Mesenchymal stem cell (in vitro differentiated cells and primary cell): ENCODE data around the gene UNK.

Experiments
- DNase-seq: peaks from one replicate; pipeline ENCODE4 v3.0.0-alpha.2; 2013
- H2AFZ ChIP-seq: one replicate; pipeline ENCODE4 v1.6.1; 2013; ENCODE audit warnings: low read depth, mild to moderate bottlenecking, control low read depth, inconsistent platforms, low read length, moderate library complexity
- H2AK5ac ChIP-seq: 2 replicates; pipeline ENCODE4 v1.6.1; 2013; ENCODE audit warnings: low read length, moderate library complexity, mild to moderate bottlenecking, inconsistent platforms; ENCODE audit not compliant: severe bottlenecking
- H2BK120ac ChIP-seq: one replicate; pipeline ENCODE4 v1.6.1; 2013; ENCODE audit warnings: low read depth, mild to moderate bottlenecking, inconsistent platforms, low read length, moderate library complexity
- H2BK12ac ChIP-seq, 2 experiments: one replicate each; pipeline ENCODE4 v1.6.1; 2013; ENCODE audit warnings: inconsistent platforms in 2 of 2, low read length in 2 of 2, mild to moderate bottlenecking in 2 of 2, moderate library complexity in 2 of 2, control low read depth in 1 of 2
- H2BK15ac ChIP-seq: one replicate; pipeline ENCODE4 v1.6.1; 2013; ENCODE audit warnings: mild to moderate bottlenecking, low read depth, inconsistent platforms; ENCODE audit not compliant: poor library complexity, severe bottlenecking
- H2BK5ac ChIP-seq: 2 replicates; pipeline ENCODE4 v1.6.1; 2013; ENCODE audit warnings: low read depth, mild to moderate bottlenecking, low read length, control low read depth, inconsistent platforms; ENCODE audit not compliant: poor library complexity, severe bottlenecking
- H3K14ac ChIP-seq, 2 experiments: one replicate each; pipeline ENCODE4 v1.6.1; 2013; ENCODE audit warnings: inconsistent platforms in 2 of 2, low read length in 2 of 2, control low read depth in 1 of 2, mild to moderate bottlenecking in 1 of 2, moderate library complexity in 1 of 2
- H3K18ac ChIP-seq, 2 experiments: one replicate each; pipeline ENCODE4 v1.6.1; 2013; ENCODE audit warnings: inconsistent platforms in 2 of 2, low read length in 2 of 2, control low read depth in 1 of 2, low read depth in 1 of 2, mild to moderate bottlenecking in 1 of 2
- H3K23ac ChIP-seq, 2 experiments: one replicate each; pipeline ENCODE4 v1.6.1; 2013; ENCODE audit warnings: inconsistent platforms in 2 of 2, low read length in 2 of 2, mild to moderate bottlenecking in 2 of 2, moderate library complexity in 2 of 2, control low read depth in 1 of 2
- H3K27ac ChIP-seq: 2 replicates; pipeline ENCODE4 v1.5.1; 2013; ENCODE audit warnings: mild to moderate bottlenecking, moderate library complexity, low read length, control low read depth, inconsistent platforms; ENCODE audit not compliant: poor library complexity, severe bottlenecking
- H3K27me3 ChIP-seq, 2 experiments: 2 replicates each; pipeline versions ENCODE4 v1.6.1 to v1.7.0; 2013; ENCODE audit warnings: low read length in 2 of 2, mild to moderate bottlenecking in 2 of 2, moderate library complexity in 2 of 2, control low read depth in 1 of 2, inconsistent platforms in 1 of 2; ENCODE audit not compliant: control insufficient read depth in 1 of 2, insufficient read depth in 1 of 2
- H3K36me3 ChIP-seq, 2 experiments: 2 replicates each; pipeline versions ENCODE4 v1.6.1 to v1.7.0; 2013; ENCODE audit warnings: low read length in 2 of 2, control low read depth in 1 of 2, inconsistent platforms in 1 of 2, low read depth in 1 of 2, mild to moderate bottlenecking in 1 of 2; ENCODE audit not compliant: insufficient read depth in 2 of 2, control insufficient read depth in 1 of 2
- H3K4ac ChIP-seq, 2 experiments: one replicate each; pipeline ENCODE4 v1.6.1; 2013; ENCODE audit warnings: inconsistent platforms in 2 of 2, low read length in 2 of 2, mild to moderate bottlenecking in 2 of 2, moderate library complexity in 2 of 2, control low read depth in 1 of 2, low read depth in 1 of 2
- H3K4me1 ChIP-seq: 2 replicates; pipeline ENCODE4 v1.6.1; 2013; ENCODE audit warnings: low read depth, low read length, control low read depth; ENCODE audit not compliant: control insufficient read depth, insufficient read depth
- H3K4me2 ChIP-seq: 2 replicates; pipeline ENCODE4 v1.6.1; 2013; ENCODE audit warnings: low read length, mild to moderate bottlenecking, inconsistent platforms; ENCODE audit not compliant: poor library complexity, severe bottlenecking
- H3K4me3 ChIP-seq, 2 experiments: 2 replicates each; pipeline versions ENCODE4 v1.5.1 to v1.7.0; 2013; ENCODE audit warnings: low read length in 2 of 2, mild to moderate bottlenecking in 2 of 2, control low read depth in 1 of 2, low read depth in 1 of 2; ENCODE audit not compliant: insufficient read depth in 1 of 2
- H3K79me1 ChIP-seq: replicated peaks from 2 replicates; pipeline ENCODE4 v1.6.1; 2013; ENCODE audit warnings: mild to moderate bottlenecking, control low read depth, low read length, inconsistent platforms; ENCODE audit not compliant: poor library complexity, severe bottlenecking
- H3K9ac ChIP-seq: 2 replicates; pipeline ENCODE4 v1.7.0; 2013; ENCODE audit warnings: mild to moderate bottlenecking, low read length, moderate library complexity
- H3K9me3 ChIP-seq: 2 replicates; pipeline ENCODE4 v1.7.0; 2013; ENCODE audit warnings: mild to moderate bottlenecking, low read length; ENCODE audit not compliant: control insufficient read depth
- H4K8ac ChIP-seq: one replicate; pipeline ENCODE4 v1.6.1; 2013; ENCODE audit warnings: inconsistent platforms, mild to moderate bottlenecking, low read length, moderate library complexity
- H4K91ac ChIP-seq: one replicate; pipeline ENCODE4 v1.6.1; 2013; ENCODE audit warnings: mild to moderate bottlenecking, low read length, inconsistent platforms
- WGBS: methylation state at CpG from one replicate; pipeline ENCODE4 v1.1.7; 2013; ENCODE audit warnings: mixed read lengths; 5-methylcytosine and 5-hydroxymethylcytosine counted together

UNK gene

DNA sequence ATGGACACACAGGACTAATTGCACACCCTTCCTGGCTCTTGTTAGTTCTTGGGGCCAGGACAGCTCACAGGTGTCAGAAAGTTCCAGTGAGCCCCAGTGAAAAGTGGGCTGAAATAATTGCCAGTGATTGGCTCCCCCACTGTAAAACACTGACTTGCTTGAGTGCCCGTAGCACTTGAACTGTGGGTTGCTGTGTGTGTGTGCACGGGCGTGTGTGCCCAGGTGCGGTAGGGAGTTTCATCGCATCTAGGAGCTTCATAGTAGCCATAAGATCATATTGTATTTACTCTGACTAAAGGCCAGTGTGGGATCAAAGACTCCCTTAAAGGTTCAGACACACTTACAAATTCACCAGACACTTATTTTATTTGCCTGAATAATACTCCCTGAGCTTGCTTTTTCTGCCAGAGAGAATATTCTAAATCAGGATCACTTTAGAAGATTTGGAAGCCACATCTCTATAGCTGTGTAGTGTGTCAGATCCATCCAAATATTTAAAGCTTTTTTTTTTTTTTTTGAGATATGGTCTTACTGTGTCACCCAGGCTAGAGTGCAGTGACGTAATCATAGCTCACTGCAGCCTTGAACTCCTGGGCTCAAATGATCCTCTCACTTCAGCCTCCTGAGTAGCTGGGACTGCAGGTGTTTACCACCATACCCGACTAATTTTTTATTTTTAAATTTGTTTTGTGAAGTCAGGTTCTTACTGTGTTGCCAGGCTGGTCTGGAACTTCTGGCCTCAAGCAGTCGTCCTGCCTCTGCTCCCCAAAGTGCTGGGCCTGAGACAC, 11.4 kb downstream of the UNK start:
- Histone ChIP-seq H3K23ac (no peak overlapping the region), H2BK120ac (no peak overlapping the region), H4K91ac (no peak overlapping the region)

DNA sequence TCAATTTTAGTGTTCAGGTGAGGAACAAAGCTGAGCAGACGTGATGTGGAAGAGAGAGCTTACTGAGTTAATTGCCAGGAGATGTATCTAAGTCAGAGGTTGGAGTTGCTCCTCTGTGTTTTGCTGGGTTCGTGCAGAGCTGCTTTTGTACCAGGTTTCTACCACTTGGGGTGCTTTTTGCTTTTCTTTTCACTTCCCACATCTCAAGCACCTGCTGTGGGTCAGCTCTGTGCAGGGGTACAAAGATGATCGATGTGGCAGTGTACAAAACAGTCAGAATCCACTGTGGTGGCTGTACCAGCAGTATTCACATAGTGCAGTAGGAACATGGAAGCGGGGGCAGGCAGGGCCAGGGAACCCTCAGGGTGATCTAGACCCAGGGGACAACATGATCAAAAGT, 14.8 kb downstream of the UNK start:
- Histone ChIP-seq H3K9ac (no peak overlapping the region), H3K4me2 (no peak overlapping the region), H4K91ac (no peak overlapping the region), H2BK120ac (no peak overlapping the region), H3K36me3 (peaks cover 35 to 59% of the 10 kb centered on the region in 2 experiments), H3K4me3 (no peak overlapping the region), H3K27ac (no peak overlapping the region), H3K14ac (no peak overlapping the region), H2AK5ac (no peak overlapping the region), H3K18ac (no peak overlapping the region), H2BK12ac (no peak overlapping the region), H2BK5ac (no peak overlapping the region), H4K8ac (no peak overlapping the region), H3K27me3 (no peaks in the 10 kb centered on the region), H3K4ac (no peak overlapping the region), H3K23ac (no peak overlapping the region), H2BK15ac (no peak overlapping the region), H2AFZ (no peak overlapping the region), H3K4me1 (no peaks in the 10 kb centered on the region), H3K9me3 (no peaks in the 10 kb centered on the region), H3K79me1 (peaks cover 23% of the 10 kb centered on the region)
- 95% methylated on average over 4 of the region's 4 CpGs for WGBS
- DNase-seq: no peak

More for the DNA sequence above, 11.4 kb downstream of the UNK start:
- no peak overlapping the region for H3K4me2 ChIP-seq
- no peak overlapping the region for H3K4me3 ChIP-seq
- no peaks in the 10 kb centered on the region for H3K4me1 ChIP-seq
- no peak overlapping the region for H2BK12ac ChIP-seq
- no peak overlapping the region for H2AFZ ChIP-seq
- H3K4ac ChIP-seq: no peak overlapping the region
- 100% methylated on average over 2 of the region's 8 CpGs for WGBS
- H3K18ac ChIP-seq: no peak overlapping the region
- no peak overlapping the region for H2BK15ac ChIP-seq
- no peak overlapping the region for H3K27ac ChIP-seq
- no peak overlapping the region for H2AK5ac ChIP-seq
- DNase-seq: no peak
- peaks cover 23% of the 10 kb centered on the region for H3K79me1 ChIP-seq
- H3K9ac ChIP-seq: no peak overlapping the region
- no peak overlapping the region for H4K8ac ChIP-seq
- H3K14ac ChIP-seq: no peak overlapping the region
- H3K36me3 ChIP-seq: peaks cover 39 to 72% of the 10 kb centered on the region in 2 experiments
- H3K9me3 ChIP-seq: no peaks in the 10 kb centered on the region
- no peaks in the 10 kb centered on the region for H3K27me3 ChIP-seq
- no peak overlapping the region for H2BK5ac ChIP-seq

DNA sequence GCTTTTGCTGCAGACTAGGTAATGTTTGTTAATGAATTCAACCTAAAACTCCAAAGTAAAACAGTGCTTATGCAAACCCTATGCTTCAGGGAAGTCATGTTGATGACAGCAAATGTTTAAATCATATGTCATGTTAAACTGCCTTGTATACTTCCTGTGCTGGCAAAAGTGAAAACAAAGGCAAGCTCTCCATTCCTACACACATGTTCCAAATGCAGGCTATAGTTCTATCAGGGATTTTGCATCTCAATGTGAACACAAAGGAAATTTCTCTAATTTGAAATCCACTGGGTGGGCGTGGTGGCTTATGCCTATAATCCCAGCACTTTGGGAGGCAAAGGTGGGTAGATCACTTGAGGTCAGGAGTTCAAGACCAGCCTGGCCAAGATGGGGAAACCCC, 19.3 kb downstream of the UNK start:
- Histone ChIP-seq H3K27me3 (no peaks in the 10 kb centered on the region), H3K4me2 (no peak overlapping the region), H2BK120ac (no peak overlapping the region), H3K23ac (no peak overlapping the region), H3K27ac (no peak overlapping the region), H2AK5ac (no peak overlapping the region), H3K4me3 (no peak overlapping the region), H3K9me3 (no peaks in the 10 kb centered on the region), H3K4me1 (peaks cover 3% of the 10 kb centered on the region), H4K91ac (no peak overlapping the region), H3K4ac (no peak overlapping the region), H4K8ac (no peak overlapping the region), H2BK12ac (no peak overlapping the region), H3K14ac (no peak overlapping the region), H2BK5ac (no peak overlapping the region), H2AFZ (no peak overlapping the region), H3K18ac (no peak overlapping the region), H2BK15ac (no peak overlapping the region), H3K9ac (no peak overlapping the region), H3K79me1 (peaks cover 32% of the 10 kb centered on the region), H3K36me3 (peaks cover 15 to 24% of the 10 kb centered on the region in 2 experiments)
- no peak for DNase-seq
- WGBS: 86% methylated on average over 1 of the region's 1 CpG

DNA sequence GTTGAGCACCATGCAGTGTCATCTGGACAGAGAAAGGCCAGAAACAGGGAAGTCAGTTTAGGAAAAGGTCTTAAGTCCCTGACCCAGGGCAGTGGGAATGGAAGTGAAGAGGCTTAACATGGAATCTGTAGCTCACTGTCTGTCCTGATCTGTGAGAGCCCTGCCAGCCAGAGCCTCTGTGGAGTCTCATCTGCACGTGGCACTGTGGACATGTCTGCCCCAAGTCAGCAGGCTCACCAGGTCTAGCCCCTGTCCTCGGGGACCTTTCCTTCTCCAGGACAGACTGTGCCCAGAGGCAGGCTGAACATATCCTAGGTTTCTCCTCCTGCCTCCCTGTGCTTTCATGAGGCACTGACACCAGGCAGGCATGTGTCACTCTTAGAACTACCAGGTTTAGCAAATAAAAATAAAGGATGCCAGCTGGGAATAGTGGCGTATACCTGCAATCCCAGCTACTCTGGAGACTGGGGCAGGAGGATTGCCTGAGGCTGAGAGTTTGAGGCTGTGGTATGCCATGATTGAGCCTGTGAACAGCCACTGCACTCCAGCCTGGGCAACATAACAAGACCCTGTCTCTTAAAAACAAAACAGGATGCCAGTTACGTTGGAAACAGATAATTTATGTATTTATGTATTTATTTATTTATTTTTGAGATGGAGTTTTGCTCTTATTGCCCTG, 22.4 kb downstream of the UNK start:
- H2BK15ac ChIP-seq: no peak overlapping the region
- H2BK5ac ChIP-seq: no peak overlapping the region
- H3K23ac ChIP-seq: no peak overlapping the region
- H2AK5ac ChIP-seq: no peak overlapping the region
- peaks cover 13% of the 10 kb centered on the region for H3K4me1 ChIP-seq
- H3K9ac ChIP-seq: no peak overlapping the region
- WGBS: 96% methylated on average over 3 of the region's 4 CpGs
- H3K4ac ChIP-seq: no peak overlapping the region
- no peak for DNase-seq
- H4K91ac ChIP-seq: no peak overlapping the region
- H2BK120ac ChIP-seq: no peak overlapping the region
- H3K27me3 ChIP-seq: no peaks in the 10 kb centered on the region
- no peaks in the 10 kb centered on the region for H3K9me3 ChIP-seq
- no peak overlapping the region for H2AFZ ChIP-seq
- no peak overlapping the region for H3K14ac ChIP-seq
- H4K8ac ChIP-seq: peak overlapping the region; percentile 30
- no peak overlapping the region for H3K4me3 ChIP-seq
- no peak overlapping the region for H3K4me2 ChIP-seq
- H3K18ac ChIP-seq: no peak overlapping the region
- H3K79me1 ChIP-seq: peaks cover 38% of the 10 kb centered on the region
- peak overlapping the region in 1 of 2 experiments; percentile 5 for H2BK12ac ChIP-seq
- H3K36me3 ChIP-seq: peaks cover 29% of the 10 kb centered on the region in 2 experiments
- no peak overlapping the region for H3K27ac ChIP-seq
